Measurements from ENCODE around the gene KCNMA1.

DNA sequence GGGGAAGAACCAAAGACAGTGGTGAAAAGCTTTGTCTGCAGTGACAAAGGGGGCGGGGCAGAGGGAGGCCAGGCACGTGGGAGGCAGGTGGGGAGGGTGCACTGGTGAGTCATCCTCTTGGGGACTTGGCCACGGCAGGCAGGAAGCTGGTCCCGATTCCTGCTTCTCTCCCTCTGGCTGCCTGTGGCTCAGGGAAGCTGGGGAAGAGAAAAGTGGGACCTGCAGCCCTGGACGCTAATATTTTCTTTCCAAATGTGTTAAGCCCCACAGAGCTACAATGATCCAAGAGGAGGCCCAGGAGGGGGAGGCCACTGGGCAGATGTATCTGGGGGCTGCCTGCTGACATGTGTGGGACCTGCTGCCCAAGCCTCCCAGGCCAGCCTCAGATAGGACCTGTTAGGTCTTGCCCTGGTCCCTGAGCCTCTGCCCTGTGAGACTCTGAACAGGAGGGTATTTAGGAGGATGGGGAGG is 231.8 kb downstream of the KCNMA1 start:
- TF ChIP-seq, protein P1, sequence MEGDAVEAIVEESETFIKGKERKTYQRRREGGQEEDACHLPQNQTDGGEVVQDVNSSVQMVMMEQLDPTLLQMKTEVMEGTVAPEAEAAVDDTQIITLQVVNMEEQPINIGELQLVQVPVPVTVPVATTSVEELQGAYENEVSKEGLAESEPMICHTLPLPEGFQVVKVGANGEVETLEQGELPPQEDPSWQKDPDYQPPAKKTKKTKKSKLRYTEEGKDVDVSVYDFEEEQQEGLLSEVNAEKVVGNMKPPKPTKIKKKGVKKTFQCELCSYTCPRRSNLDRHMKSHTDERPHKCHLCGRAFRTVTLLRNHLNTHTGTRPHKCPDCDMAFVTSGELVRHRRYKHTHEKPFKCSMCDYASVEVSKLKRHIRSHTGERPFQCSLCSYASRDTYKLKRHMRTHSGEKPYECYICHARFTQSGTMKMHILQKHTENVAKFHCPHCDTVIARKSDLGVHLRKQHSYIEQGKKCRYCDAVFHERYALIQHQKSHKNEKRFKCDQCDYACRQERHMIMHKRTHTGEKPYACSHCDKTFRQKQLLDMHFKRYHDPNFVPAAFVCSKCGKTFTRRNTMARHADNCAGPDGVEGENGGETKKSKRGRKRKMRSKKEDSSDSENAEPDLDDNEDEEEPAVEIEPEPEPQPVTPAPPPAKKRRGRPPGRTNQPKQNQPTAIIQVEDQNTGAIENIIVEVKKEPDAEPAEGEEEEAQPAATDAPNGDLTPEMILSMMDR (IDR thresholded peaks at IDR 0.05), result no peak
- TF ChIP-seq POLR2A (IDR thresholded peaks at IDR 0.05), result no peak
